Effector memory CD8-positive, alpha-beta T cell (primary cell): ENCODE results near the gene TSPAN5.

Experiments
- ATAC-seq: fragments of 150-1000 bp; cut with Tn5 transposase; replicated peaks from 2 replicates; pipeline ENCODE4 v1.10.0; 2021; ENCODE audit warnings: mild to moderate bottlenecking, moderate library complexity
- DNase-seq, 3 experiments: peaks; one replicate each; pipeline ENCODE4 v3.0.0; 2021
- H3K27ac Mint-ChIP-seq, 2 donors: one replicate each; pipeline ENCODE4 v1.8.0; 2022; ENCODE audit warnings: mild to moderate bottlenecking in 2 of 2, mixed read lengths in 2 of 2, moderate library complexity in 2 of 2
- H3K27me3 Mint-ChIP-seq, 2 donors: one replicate each; pipeline ENCODE4 v1.8.0; 2022; ENCODE audit warnings: mixed read lengths in 2 of 2
- H3K36me3 Mint-ChIP-seq: one replicate; pipeline ENCODE4 v1.8.0; 2022; ENCODE audit warnings: mild to moderate bottlenecking, moderate library complexity, mixed read lengths; ENCODE audit not compliant: insufficient read depth
- H3K4me1 Mint-ChIP-seq, 2 donors: one replicate each; pipeline ENCODE4 v1.8.0; 2022; ENCODE audit warnings: low read depth in 2 of 2, mixed read lengths in 2 of 2
- H3K4me3 Mint-ChIP-seq, 2 donors: one replicate each; pipeline ENCODE4 v1.8.0; 2022; ENCODE audit warnings: mild to moderate bottlenecking in 2 of 2, mixed read lengths in 2 of 2, moderate library complexity in 2 of 2
- H3K9me3 Mint-ChIP-seq, 2 donors: one replicate each; pipeline ENCODE4 v1.8.0; 2022; ENCODE audit warnings: mixed read lengths in 2 of 2

Gene TSPAN5

DNA sequence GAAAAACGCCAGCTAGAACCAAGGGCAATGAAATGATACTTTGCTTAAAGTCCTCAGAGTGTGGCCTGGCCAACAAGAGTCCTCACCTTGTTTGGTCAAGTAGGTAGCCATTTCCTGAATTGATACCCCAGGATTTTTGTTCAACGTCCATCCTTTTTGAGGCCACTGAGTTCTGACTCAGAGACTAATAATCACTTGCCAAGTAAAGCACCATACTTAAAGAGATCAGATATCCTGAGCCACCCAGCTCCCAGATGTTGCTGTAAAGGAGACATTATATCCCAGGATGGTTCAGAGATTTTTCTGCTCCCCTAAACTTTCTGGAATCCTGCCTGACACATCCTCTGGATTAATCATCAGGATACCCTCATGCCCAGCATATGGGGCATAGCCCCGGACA is 206.3 kb downstream of the TSPAN5 start:
- Mint-ChIP-seq H3K27ac (no peak overlapping the region), H3K36me3 (peaks cover 10% of the 10 kb centered on the region), H3K4me1 (peaks cover 28 to 33% of the 10 kb centered on the region in 2 donors), H3K4me3 (no peak overlapping the region), H3K27me3 (no peaks in the 10 kb centered on the region), H3K9me3 (no peaks in the 10 kb centered on the region)
- no peak for DNase-seq
- ATAC-seq: no peak

GRCh38 chr4:98448908-98449307 is 209.5 kb downstream of the TSPAN5 start:
- ATAC-seq (peak; percentile 21), DNase-seq (peak; percentile 13 to 32 (median 17))
- H3K4me3 Mint-ChIP-seq: peak overlapping the region; percentile 64 to 67
- H3K9me3 Mint-ChIP-seq: no peaks in the 10 kb centered on the region
- H3K4me1 Mint-ChIP-seq: peaks cover 41 to 46% of the 10 kb centered on the region in 2 donors
- peaks cover 22% of the 10 kb centered on the region for H3K36me3 Mint-ChIP-seq
- H3K27ac Mint-ChIP-seq: peak overlapping the region; percentile 7 to 77
- H3K27me3 Mint-ChIP-seq: no peaks in the 10 kb centered on the region

- Mint-ChIP-seq H3K4me3 (peak overlapping the region; percentile 64 to 67), H3K27ac (peak overlapping the region; percentile 77 to 86), H3K36me3 (peaks cover 25% of the 10 kb centered on the region), H3K9me3 (no peaks in the 10 kb centered on the region), H3K27me3 (no peaks in the 10 kb centered on the region), H3K4me1 (peaks cover 40 to 41% of the 10 kb centered on the region in 2 donors)
- no peak for DNase-seq
- ATAC-seq: no peak
Observed at GRCh38 chr4:98447648-98448047, 210.8 kb downstream of the TSPAN5 start.

- peak overlapping the region; percentile 64 to 67 for H3K4me3 Mint-ChIP-seq
- no peaks in the 10 kb centered on the region for H3K27me3 Mint-ChIP-seq
- ATAC-seq (peak; percentile 92), DNase-seq (peak; percentile 51 to 62 (median 62))
- no peaks in the 10 kb centered on the region for H3K9me3 Mint-ChIP-seq
- H3K27ac Mint-ChIP-seq: peak overlapping the region; percentile 77 to 86
- H3K4me1 Mint-ChIP-seq: peaks cover 40 to 41% of the 10 kb centered on the region in 2 donors
- peaks cover 28% of the 10 kb centered on the region for H3K36me3 Mint-ChIP-seq
Observed at GRCh38 chr4:98446499-98447375, 211.7 kb downstream of the TSPAN5 start.

DNA sequence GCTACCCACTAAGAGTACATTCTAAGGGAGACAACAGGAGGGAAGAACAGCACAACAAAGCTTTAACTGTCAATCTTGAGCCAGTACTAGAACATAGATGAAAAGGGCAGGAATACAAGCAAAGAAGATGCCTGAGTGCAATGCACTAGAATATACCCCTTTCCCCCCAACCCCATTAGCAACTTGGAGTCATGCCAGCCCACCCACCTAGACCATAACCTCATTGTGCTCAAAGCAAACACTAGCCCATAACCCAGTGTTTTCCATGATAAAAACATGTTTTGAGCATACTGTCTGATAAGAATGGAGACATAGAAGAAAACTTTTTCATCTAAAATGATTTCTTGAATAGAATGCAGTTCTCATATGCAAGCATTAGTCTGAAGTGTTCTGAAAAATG is 214.0 kb downstream of the TSPAN5 start:
- Mint-ChIP-seq H3K27me3 (no peaks in the 10 kb centered on the region), H3K4me1 (peaks cover 35 to 36% of the 10 kb centered on the region in 2 donors), H3K27ac (no peak overlapping the region), H3K36me3 (peaks cover 28% of the 10 kb centered on the region), H3K4me3 (no peak overlapping the region), H3K9me3 (no peaks in the 10 kb centered on the region)
- ATAC-seq (no peak), DNase-seq (no peak)

DNA sequence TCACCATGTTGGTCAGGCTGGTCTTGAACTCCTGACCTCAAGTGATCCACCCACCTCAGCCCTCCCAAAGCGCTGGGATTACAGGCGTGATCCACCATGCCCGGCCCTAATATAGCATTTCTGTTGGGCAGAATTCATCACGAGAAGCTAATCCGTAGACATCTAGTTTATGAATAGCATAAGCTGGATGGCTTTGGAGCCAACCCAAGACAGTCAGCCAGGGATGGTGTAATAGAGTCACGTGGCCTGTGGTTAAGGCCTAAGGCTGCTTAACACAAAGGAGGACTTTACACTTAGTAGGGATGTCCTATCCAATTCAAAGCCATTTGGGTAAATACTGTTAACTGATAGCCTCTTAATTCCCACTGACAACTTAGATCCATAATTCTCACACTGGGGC is 223.6 kb downstream of the TSPAN5 start:
- H3K27ac Mint-ChIP-seq: peak overlapping the region in 1 of 2 donors; percentile 4
- no peak for DNase-seq
- no peaks in the 10 kb centered on the region for H3K4me1 Mint-ChIP-seq

DNA sequence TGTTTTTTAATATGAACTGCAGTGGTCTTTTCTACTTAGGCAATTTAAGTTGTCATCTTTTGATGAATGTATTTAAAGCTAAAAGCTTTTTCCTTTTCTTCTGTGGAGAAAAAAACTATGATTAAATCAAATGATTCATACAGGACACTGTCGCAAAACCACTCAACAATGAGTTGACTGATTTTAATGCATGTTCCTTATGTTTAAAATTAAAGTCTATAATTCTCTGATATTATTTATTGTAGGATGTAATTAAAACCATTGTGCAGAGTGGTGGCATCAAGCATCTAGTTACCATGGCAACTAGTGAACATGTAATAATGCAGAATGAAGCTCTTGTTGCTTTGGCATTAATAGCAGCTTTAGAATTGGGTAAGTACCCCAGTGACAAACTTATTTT is 224.7 kb downstream of the TSPAN5 start:
- DNase-seq (no peak), ATAC-seq (no peak)
- H3K27ac Mint-ChIP-seq: peak overlapping the region in 1 of 2 donors; percentile 13
- H3K36me3 Mint-ChIP-seq: peaks cover 4% of the 10 kb centered on the region
- no peaks in the 10 kb centered on the region for H3K9me3 Mint-ChIP-seq
- H3K4me3 Mint-ChIP-seq: no peak overlapping the region
- no peaks in the 10 kb centered on the region for H3K27me3 Mint-ChIP-seq
- H3K4me1 Mint-ChIP-seq: no peaks in the 10 kb centered on the region

More for the DNA sequence above, 223.6 kb downstream of the TSPAN5 start:
- no peak for ATAC-seq
- H3K27me3 Mint-ChIP-seq: no peaks in the 10 kb centered on the region
- H3K9me3 Mint-ChIP-seq: no peaks in the 10 kb centered on the region
- H3K36me3 Mint-ChIP-seq: peaks cover 4% of the 10 kb centered on the region
- no peak overlapping the region for H3K4me3 Mint-ChIP-seq

DNA sequence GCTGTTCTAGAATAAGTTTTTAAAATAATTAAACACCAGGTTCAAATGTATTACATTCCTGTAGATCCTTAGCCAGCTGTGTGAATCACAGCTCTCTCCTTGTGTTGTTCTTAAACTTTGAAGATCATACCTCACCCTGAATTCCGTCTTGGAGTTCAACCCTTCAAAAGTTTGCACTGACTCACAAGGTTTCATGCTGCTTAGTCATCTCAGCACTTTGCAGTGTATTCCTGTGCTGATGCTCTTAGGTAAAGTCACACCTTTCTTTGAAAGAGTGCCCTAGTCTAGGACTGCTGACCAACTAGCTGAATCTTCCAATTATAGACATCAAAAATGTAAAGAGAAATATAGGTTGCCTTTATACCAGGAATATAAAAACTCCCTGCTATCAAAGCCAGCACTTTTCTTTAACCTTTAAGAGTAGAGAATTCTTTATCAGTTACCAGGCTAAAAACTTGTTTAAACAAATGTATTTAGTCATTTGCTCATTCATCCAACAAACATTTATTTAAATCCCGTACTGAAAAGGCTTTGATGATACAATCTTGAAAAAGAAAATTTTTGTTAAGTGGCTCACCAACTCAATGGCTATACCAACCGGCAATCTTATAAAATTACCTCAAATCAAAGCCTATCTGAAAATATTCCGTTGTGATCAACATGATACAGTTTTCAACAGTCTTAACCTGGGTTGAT is 227.6 kb downstream of the TSPAN5 start:
- DNase-seq (no peak), ATAC-seq (no peak)
- Mint-ChIP-seq H3K27me3 (no peaks in the 10 kb centered on the region), H3K4me1 (no peaks in the 10 kb centered on the region), H3K4me3 (no peak overlapping the region), H3K27ac (no peak overlapping the region), H3K36me3 (peaks cover 4% of the 10 kb centered on the region), H3K9me3 (peaks cover 5 to 8% of the 10 kb centered on the region in 2 donors)

DNA sequence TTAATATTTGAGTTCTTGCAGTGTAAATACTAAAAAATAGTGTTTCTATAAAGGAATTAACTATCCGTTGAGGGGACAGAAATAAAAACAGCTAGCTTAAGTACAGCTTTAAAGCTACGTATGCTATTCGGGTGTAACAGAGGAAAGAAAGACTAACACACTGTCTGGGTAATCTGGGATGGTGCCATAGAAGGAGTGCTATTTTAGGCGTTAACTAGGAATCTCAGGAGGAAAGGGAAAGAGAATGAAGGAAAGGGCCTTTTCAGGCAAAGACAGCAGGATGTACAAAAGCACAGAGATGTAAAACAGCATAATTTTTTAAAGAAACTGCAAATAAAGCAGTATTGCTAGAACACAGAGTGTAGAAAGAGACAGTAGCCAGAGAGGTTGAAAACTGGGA is 235.4 kb downstream of the TSPAN5 start:
- no peak overlapping the region for H3K4me3 Mint-ChIP-seq
- peaks cover 0 to 6% of the 10 kb centered on the region in 2 donors for H3K4me1 Mint-ChIP-seq
- H3K36me3 Mint-ChIP-seq: peaks cover 17% of the 10 kb centered on the region
- no peak for DNase-seq
- peaks cover 4 to 5% of the 10 kb centered on the region in 2 donors for H3K9me3 Mint-ChIP-seq
- ATAC-seq: no peak
- H3K27ac Mint-ChIP-seq: no peak overlapping the region
- no peaks in the 10 kb centered on the region for H3K27me3 Mint-ChIP-seq

GRCh38 chr4:98421111-98421510 is 237.3 kb downstream of the TSPAN5 start:
- H3K4me1 Mint-ChIP-seq: peaks cover 0 to 6% of the 10 kb centered on the region in 2 donors
- H3K4me3 Mint-ChIP-seq: no peak overlapping the region
- no peak for ATAC-seq
- H3K9me3 Mint-ChIP-seq: peaks cover 0 to under 1% of the 10 kb centered on the region in 2 donors
- no peak for DNase-seq
- H3K27me3 Mint-ChIP-seq: no peaks in the 10 kb centered on the region
- peaks cover 17% of the 10 kb centered on the region for H3K36me3 Mint-ChIP-seq
- H3K27ac Mint-ChIP-seq: no peak overlapping the region
